ENCODE results near the gene IL17B.

Gene IL17B

GRCh38 chr5:149421372-149421685, 42.2 kb upstream of the IL17B start:
- H3K4me3 ChIP-seq (ENCODE audit: low read depth, low read length): no peak overlapping the region
- TF ChIP-seq, protein P1, sequence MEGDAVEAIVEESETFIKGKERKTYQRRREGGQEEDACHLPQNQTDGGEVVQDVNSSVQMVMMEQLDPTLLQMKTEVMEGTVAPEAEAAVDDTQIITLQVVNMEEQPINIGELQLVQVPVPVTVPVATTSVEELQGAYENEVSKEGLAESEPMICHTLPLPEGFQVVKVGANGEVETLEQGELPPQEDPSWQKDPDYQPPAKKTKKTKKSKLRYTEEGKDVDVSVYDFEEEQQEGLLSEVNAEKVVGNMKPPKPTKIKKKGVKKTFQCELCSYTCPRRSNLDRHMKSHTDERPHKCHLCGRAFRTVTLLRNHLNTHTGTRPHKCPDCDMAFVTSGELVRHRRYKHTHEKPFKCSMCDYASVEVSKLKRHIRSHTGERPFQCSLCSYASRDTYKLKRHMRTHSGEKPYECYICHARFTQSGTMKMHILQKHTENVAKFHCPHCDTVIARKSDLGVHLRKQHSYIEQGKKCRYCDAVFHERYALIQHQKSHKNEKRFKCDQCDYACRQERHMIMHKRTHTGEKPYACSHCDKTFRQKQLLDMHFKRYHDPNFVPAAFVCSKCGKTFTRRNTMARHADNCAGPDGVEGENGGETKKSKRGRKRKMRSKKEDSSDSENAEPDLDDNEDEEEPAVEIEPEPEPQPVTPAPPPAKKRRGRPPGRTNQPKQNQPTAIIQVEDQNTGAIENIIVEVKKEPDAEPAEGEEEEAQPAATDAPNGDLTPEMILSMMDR (IDR thresholded peaks at IDR 0.05; ENCODE audit: insufficient read depth, low read length, missing control alignments): no peak
- no peak for DNase-seq (ENCODE audit: low read depth, low spot score)
- ChIA-PET POLR2A (interaction anchor here (1.0 to 14.5 kb wide), 2 partner anchors 13 to 158 kb away, joined by 3 to 255 read pairs; no protein-coding TSS in a partner anchor), CTCF (interaction anchor here (0.7 to 35.1 kb wide), 9 partner anchors 11 to 104 kb away, joined by 3 to 737 read pairs (median 17); partner anchors contain the start of gene IL17B)

DNA sequence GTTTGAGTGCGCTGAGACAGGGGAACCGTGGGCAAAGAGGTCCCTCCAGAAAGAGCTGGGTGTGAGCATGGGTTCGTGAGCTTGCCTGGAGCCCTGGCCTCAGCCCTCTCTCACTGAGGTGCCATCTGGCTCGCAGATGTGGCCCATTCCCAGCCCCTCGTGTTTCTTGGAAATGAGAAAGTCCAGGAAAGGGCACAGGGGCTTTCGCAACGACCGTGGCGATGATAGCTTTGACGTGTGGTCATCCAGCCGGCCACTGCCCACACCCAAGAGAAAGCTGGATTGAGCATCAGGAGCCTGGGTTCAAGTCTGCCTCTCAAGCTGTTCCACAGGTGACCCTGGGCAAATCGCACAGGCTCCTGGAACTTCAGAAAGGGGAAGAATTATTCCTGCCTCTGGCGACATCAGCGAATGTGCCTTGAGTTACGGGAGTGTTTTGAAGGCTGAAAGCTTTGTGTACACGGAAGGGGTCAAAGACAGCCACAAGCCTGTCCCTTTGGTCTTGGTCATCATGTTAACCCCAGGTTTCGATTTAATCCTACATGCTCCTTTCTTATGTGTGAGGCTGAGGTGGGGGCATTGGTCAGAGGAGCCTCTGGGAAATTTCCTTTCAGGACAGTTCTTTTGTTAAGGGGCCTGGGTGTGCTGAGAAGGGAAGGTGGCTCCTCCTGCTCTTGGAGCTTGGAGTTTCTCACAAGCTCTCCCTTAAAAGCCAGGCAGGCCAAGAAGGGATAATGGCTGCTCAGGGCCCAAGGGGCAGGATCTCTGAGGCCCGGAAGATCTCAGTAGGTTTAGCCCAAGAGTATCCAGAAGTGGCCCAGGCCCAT, 41.7 kb upstream of the IL17B start:
- no peak overlapping the region; the same call in 1 of the 2 replicates for H3K4me3 ChIP-seq (ENCODE audit: low read depth, low read length)
- TF ChIP-seq, protein P1 (IDR thresholded peaks at IDR 0.05; ENCODE audit: insufficient read depth, low read length, missing control alignments): no peak
- CTCF ChIA-PET: interaction anchor here (0.7 to 35.1 kb wide), 8 partner anchors 12 to 103 kb away, joined by 3 to 737 read pairs (median 20); partner anchors contain the start of gene IL17B
- no peak for DNase-seq (ENCODE audit: low read depth, low spot score)
- POLR2A ChIA-PET: interaction anchor here (0.9 to 14.5 kb wide), 4 partner anchors 12 to 158 kb away, joined by 3 to 255 read pairs (median 8); no protein-coding TSS in a partner anchor

GRCh38 chr5:149419859-149420544, 40.9 kb upstream of the IL17B start:
- ChIA-PET POLR2A (interaction anchor here (0.9 to 14.5 kb wide), 3 partner anchors 12 to 32 kb away, joined by 5 to 255 read pairs (median 11); no protein-coding TSS in a partner anchor), CTCF (interaction anchor here (1.4 to 35.1 kb wide), 6 partner anchors 13 to 52 kb away, joined by 3 to 737 read pairs (median 20); partner anchors contain the start of gene IL17B)
- no peak for DNase-seq (ENCODE audit: low read depth, low spot score)
- TF ChIP-seq, protein P1 (IDR thresholded peaks at IDR 0.05; ENCODE audit: insufficient read depth, low read length, missing control alignments): no peak
- H3K4me3 ChIP-seq (ENCODE audit: low read depth, low read length): no peak overlapping the region; the same call in none of the 2 replicates

DNA sequence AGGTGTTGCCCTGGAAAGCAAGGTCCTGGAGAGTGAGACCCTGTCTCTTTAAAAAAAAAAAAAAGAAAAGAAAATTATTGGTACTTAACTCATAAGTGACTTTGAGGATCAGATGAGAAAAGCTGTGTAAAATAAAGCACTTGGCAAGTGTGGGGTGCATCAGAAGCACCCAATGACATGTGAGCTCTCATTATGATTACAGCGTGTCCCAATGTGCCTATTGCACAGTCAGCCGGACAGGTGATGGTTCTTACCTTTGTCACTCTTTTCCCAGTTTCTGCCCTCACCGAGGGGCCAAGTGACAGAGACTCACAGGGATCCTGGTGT, 40.4 kb upstream of the IL17B start:
- ChIA-PET CTCF (interaction anchor here (1.4 to 35.1 kb wide), 5 partner anchors 12 to 52 kb away, joined by 3 to 737 read pairs (median 14); partner anchors contain the start of gene IL17B), POLR2A (interaction anchor here (2.1 to 14.5 kb wide), 2 partner anchors 11 to 14 kb away, joined by 11 to 255 read pairs; no protein-coding TSS in a partner anchor)
- TF ChIP-seq, protein P1 (IDR thresholded peaks at IDR 0.05; ENCODE audit: insufficient read depth, low read length, missing control alignments): no peak
- no peak for DNase-seq (ENCODE audit: low read depth, low spot score)
- H3K4me3 ChIP-seq (ENCODE audit: low read depth, low read length): no peak overlapping the region; the same call in 1 of the 2 replicates

- TF ChIP-seq, protein P1 (IDR thresholded peaks at IDR 0.05; ENCODE audit: insufficient read depth, low read length, missing control alignments): no peak
- ChIA-PET POLR2A (interaction anchor here (2.1 to 14.5 kb wide), 2 partner anchors 11 to 14 kb away, joined by 11 to 255 read pairs; no protein-coding TSS in a partner anchor), CTCF (interaction anchor here (0.7 to 35.1 kb wide), 7 partner anchors 9 to 74 kb away, joined by 3 to 737 read pairs (median 6); partner anchors contain the start of gene IL17B)
- H3K4me3 ChIP-seq (ENCODE audit: low read depth, low read length): no peak overlapping the region; the same call in 1 of the 2 replicates
- DNase-seq (ENCODE audit: low read depth, low spot score): no peak
These were observed 39.9 kb upstream of the IL17B start for GRCh38 chr5:149418910-149419531.
